HEK293 (cell line): ENCODE measurements around the gene ZNF699.

ENCODE experiments used
- CTCF ChIA-PET: fragments of 350-600 bp; formaldehyde crosslinking; extraction: SDS; loops from one replicate; lab custom pipeline; 2021; ENCODE audit warnings: antibody characterized with exemption; lab: Yijun Ruan, JAX
- POLR2A ChIA-PET: fragments of 300-600 bp; formaldehyde crosslinking; extraction: SDS; loops from one replicate; lab custom pipeline; 2020; ENCODE audit warnings: antibody characterized with exemption, inconsistent platforms; lab: Yijun Ruan, JAX
- H3K27ac ChIP-seq: fragments of 200-500 bp; sonication (Bioruptor generic); 2 replicates; pipeline ENCODE4 v1.5.1; 2014; ENCODE audit warnings: low read depth, low read length, control low read depth, inconsistent platforms; ENCODE audit errors: extremely low read depth
- H3K36me3 ChIP-seq, 2 experiments: fragments of 200-500 bp in 1 of 2; sonication (Bioruptor generic) in 1 of 2; 1 replicate in 1 of 2; 2 replicates in 1 of 2; pipeline ENCODE4 v1.5.1; 2014 to 2017; ENCODE audit warnings: inconsistent platforms in 2 of 2, low read length in 2 of 2; ENCODE audit not compliant: control insufficient read depth in 2 of 2, insufficient read depth in 1 of 2
- H3K4me1 ChIP-seq: fragments of 200-500 bp; sonication (Bioruptor generic); 2 replicates; pipeline ENCODE4 v1.5.1; 2014; ENCODE audit warnings: mild to moderate bottlenecking, low read length, inconsistent platforms; ENCODE audit not compliant: control insufficient read depth, insufficient read depth
- H3K4me3 ChIP-seq: 2 replicates; pipeline ENCODE4 v1.5.1; 2011; ENCODE audit warnings: low read depth, mild to moderate bottlenecking, control low read depth, low read length, moderate library complexity
- H3K9me3 ChIP-seq: fragments of 200-500 bp; sonication (Bioruptor generic); 2 replicates; pipeline ENCODE4 v1.5.1; 2014; ENCODE audit warnings: low read depth, low read length, inconsistent platforms; ENCODE audit not compliant: control insufficient read depth, insufficient read depth
- REPIN1 ChIP-seq: fragments of 450-650 bp; formaldehyde crosslinking; IDR thresholded peaks from 2 replicates; pipeline ENCODE4 v1.5.1; 2017; ENCODE audit warnings: missing biosample characterization, missing genetic modification characterization, low read depth
- SCRT2 ChIP-seq: fragments of 450-650 bp; formaldehyde crosslinking; IDR thresholded peaks from 2 replicates; pipeline ENCODE4 v1.5.1; 2016; ENCODE audit warnings: missing biosample characterization, missing genetic modification characterization
- YY1 ChIP-seq: fragments of 450-650 bp; formaldehyde crosslinking; IDR thresholded peaks from 2 replicates; pipeline ENCODE4 v1.5.1; 2018; ENCODE audit warnings: missing biosample characterization, missing genetic modification characterization
- ZNF114 ChIP-seq: fragments of 450-650 bp; formaldehyde crosslinking; IDR thresholded peaks from 2 replicates; pipeline ENCODE4 v1.5.0; 2017; ENCODE audit warnings: missing biosample characterization, missing genetic modification characterization
- ZNF280C ChIP-seq: fragments of 450-650 bp; formaldehyde crosslinking; IDR thresholded peaks from 2 replicates; pipeline ENCODE4 v1.5.1; 2016; ENCODE audit warnings: missing biosample characterization, missing genetic modification characterization
- ZNF394 ChIP-seq: fragments of 450-650 bp; formaldehyde crosslinking; IDR thresholded peaks from 2 replicates; pipeline ENCODE4 v1.5.1; 2016; ENCODE audit warnings: missing biosample characterization, missing genetic modification characterization, mild to moderate bottlenecking, moderate library complexity, borderline replicate concordance
- ZNF433 ChIP-seq: fragments of 450-650 bp; formaldehyde crosslinking; IDR thresholded peaks from 2 replicates; pipeline ENCODE4 v1.5.1; 2016; ENCODE audit warnings: missing biosample characterization, missing genetic modification characterization, low read depth
- ZNF449 ChIP-seq: fragments of 450-650 bp; formaldehyde crosslinking; IDR thresholded peaks from 2 replicates; pipeline ENCODE4 v1.5.1; 2017; ENCODE audit warnings: missing biosample characterization, mild to moderate bottlenecking, missing genetic modification characterization, moderate library complexity
- ZNF513 ChIP-seq: fragments of 450-650 bp; IDR thresholded peaks from 2 replicates; pipeline ENCODE4 v1.5.1; 2018; ENCODE audit warnings: missing biosample characterization, missing genetic modification characterization
- ZNF621 ChIP-seq: fragments of 450-650 bp; formaldehyde crosslinking; IDR thresholded peaks from 2 replicates; pipeline ENCODE4 v1.5.1; 2017; ENCODE audit warnings: missing biosample characterization, missing genetic modification characterization
- ZSCAN16 ChIP-seq: fragments of 450-650 bp; formaldehyde crosslinking; IDR thresholded peaks from 2 replicates; pipeline ENCODE4 v1.5.1; 2016; ENCODE audit warnings: missing biosample characterization, missing genetic modification characterization
- TF ChIP-seq, protein P1 (sequence below): fragments of 450-650 bp; formaldehyde crosslinking; IDR thresholded peaks from 2 replicates; pipeline ENCODE4 v1.5.1; 2016; ENCODE audit warnings: missing biosample characterization, missing genetic modification characterization
- TF ChIP-seq, protein P2 (sequence below): fragments of 450-650 bp; formaldehyde crosslinking; conservative IDR thresholded peaks from 2 replicates; pipeline ENCODE4 v1.5.1; 2016; ENCODE audit warnings: low read depth, missing biosample characterization, missing genetic modification characterization

ZNF699 gene

DNA sequence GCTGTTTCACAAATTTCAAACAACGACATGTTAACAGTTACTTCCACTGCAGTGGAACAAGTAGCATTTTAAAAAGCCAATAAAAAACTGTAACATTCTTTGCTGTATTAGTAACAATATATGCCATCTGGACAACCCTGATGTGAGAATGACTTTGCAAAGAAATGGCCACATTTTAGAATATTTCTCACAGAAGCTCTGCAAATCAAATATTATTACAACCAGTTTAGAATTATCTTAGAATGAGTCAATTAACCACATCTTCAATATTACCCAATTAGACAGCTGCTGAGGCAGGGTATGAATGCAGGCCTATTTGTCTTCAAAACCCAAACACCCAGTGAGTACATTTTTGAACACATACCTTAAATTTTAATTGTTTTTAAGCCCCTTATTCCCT, 3.2 kb downstream of the ZNF699 start (continued):
- no peak for TF ChIP-seq ZNF621 (tag by site-specific recombination)
- TF ChIP-seq ZSCAN16 (tag by site-specific recombination), result no peak

- H3K4me3 ChIP-seq, result no peak overlapping the region
- TF ChIP-seq ZNF513 (tag by site-specific recombination) (no peak), ZNF394 (tag by site-specific recombination) (no peak), ZNF449 (tag by site-specific recombination) (no peak), SCRT2 (tag by site-specific recombination) (no peak), ZNF114 (tag by site-specific recombination) (no peak), REPIN1 (tag by site-specific recombination) (no peak), ZNF280C (tag by site-specific recombination) (no peak), YY1 (tag by site-specific recombination) (no peak), ZNF433 (tag by site-specific recombination) (no peak)
- TF ChIP-seq, protein P1, sequence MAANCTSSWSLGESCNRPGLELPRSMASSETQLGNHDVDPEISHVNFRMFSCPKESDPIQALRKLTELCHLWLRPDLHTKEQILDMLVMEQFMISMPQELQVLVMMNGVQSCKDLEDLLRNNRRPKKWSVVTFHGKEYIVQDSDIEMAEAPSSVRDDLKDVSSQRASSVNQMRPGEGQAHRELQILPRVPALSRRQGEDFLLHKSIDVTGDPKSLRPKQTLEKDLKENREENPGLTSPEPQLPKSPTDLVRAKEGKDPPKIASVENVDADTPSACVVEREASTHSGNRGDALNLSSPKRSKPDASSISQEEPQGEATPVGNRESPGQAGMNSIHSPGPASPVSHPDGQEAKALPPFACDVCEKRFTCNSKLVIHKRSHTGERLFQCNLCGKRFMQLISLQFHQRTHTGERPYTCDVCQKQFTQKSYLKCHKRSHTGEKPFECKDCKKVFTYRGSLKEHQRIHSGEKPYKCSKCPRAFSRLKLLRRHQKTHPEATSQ (tag by site-specific recombination), result no peak
- TF ChIP-seq, protein P2, sequence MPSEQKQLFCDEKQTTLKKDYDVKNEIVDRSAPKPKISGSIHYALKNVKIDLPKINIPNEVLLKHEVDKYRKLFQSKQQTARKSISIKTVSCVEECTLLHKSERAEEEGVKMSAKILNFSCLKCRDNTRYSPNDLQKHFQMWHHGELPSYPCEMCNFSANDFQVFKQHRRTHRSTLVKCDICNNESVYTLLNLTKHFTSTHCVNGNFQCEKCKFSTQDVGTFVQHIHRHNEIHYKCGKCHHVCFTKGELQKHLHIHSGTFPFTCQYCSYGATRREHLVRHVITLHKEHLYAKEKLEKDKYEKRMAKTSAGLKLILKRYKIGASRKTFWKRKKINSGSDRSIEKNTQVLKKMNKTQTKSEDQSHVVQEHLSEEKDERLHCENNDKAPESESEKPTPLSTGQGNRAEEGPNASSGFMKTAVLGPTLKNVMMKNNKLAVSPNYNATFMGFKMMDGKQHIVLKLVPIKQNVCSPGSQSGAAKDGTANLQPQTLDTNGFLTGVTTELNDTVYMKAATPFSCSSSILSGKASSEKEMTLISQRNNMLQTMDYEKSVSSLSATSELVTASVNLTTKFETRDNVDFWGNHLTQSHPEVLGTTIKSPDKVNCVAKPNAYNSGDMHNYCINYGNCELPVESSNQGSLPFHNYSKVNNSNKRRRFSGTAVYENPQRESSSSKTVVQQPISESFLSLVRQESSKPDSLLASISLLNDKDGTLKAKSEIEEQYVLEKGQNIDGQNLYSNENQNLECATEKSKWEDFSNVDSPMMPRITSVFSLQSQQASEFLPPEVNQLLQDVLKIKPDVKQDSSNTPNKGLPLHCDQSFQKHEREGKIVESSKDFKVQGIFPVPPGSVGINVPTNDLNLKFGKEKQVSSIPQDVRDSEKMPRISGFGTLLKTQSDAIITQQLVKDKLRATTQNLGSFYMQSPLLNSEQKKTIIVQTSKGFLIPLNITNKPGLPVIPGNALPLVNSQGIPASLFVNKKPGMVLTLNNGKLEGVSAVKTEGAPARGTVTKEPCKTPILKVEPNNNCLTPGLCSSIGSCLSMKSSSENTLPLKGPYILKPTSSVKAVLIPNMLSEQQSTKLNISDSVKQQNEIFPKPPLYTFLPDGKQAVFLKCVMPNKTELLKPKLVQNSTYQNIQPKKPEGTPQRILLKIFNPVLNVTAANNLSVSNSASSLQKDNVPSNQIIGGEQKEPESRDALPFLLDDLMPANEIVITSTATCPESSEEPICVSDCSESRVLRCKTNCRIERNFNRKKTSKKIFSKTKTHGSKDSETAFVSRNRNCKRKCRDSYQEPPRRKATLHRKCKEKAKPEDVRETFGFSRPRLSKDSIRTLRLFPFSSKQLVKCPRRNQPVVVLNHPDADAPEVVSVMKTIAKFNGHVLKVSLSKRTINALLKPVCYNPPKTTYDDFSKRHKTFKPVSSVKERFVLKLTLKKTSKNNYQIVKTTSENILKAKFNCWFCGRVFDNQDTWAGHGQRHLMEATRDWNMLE (tag by site-specific recombination), result no peak
- TF ChIP-seq, all 188 proteins: peak for 0
- ChIA-PET CTCF (interaction anchor here (1.1 kb wide), 1 partner anchor 14 kb away, joined by 6 read pairs; no protein-coding TSS in a partner anchor), POLR2A (no interaction called here)
- Histone ChIP-seq H3K27ac (no peak overlapping the region), H3K9me3 (peaks cover 2% of the 10 kb centered on the region; the same call in 1 of the 2 replicates), H3K36me3 (peaks cover 7 to 44% of the 10 kb centered on the region in 2 experiments; a peak in 1 of 3 replicates), H3K4me1 (no peaks in the 10 kb centered on the region)
Measured at GRCh38 chr19:9296336-9296735, 13.3 kb downstream of the ZNF699 start.
